A549 (cell line): ENCODE data around the gene CFAP46. TPM values are rescaled to one million over a fixed set of nuclear protein-coding genes. Genes with fewer than 3 reads are reported as not detected.

Source experiments
- ATAC-seq, 2 experiments: fragments of 200-7000 bp in 1 of 2; fragments of >200 bp in 1 of 2; cut with Nextera tagmentation in 1 of 2; cut with Tn5 transposase in 1 of 2; 3 replicates each; pipeline versions ENCODE4 v1.8.0 to v1.9.1; 2018 to 2020; ENCODE audit warnings: mild to moderate bottlenecking in 1 of 2, moderate library complexity in 1 of 2
- CTCF ChIA-PET: fragments of 300-600 bp; sonication (Branson Sonifier 250); formaldehyde crosslinking; extraction: SDS; loops from one replicate; lab custom pipeline; 2021; ENCODE audit warnings: antibody characterized with exemption, inconsistent platforms; lab: Yijun Ruan, JAX
- POLR2A ChIA-PET: fragments of 350-600 bp; formaldehyde crosslinking; extraction: SDS; loops from one replicate; lab custom pipeline; 2021; ENCODE audit warnings: antibody characterized with exemption, inconsistent platforms; lab: Yijun Ruan, JAX
- DNase-seq, 2 experiments: peaks; one replicate each; pipeline versions ENCODE4 v3.0.0 to v3.0.0-alpha.2; 2011 to 2016; ENCODE audit warnings: low read depth in 1 of 2, low spot score in 1 of 2
- FAIRE-seq: peaks from 2 replicates; lab custom pipeline; 2011; peaks lifted over from hg19 to GRCh38; lab: Jason Lieb, UNC
- H3K27ac ChIP-seq, 2 experiments: fragments of >200 bp; sonication (Bioruptor Twin); formaldehyde crosslinking; 3 replicates each; pipeline ENCODE4 v1.5.1; 2016 to 2017
- H3K4me1 ChIP-seq: fragments of >200 bp; sonication (Bioruptor Twin); formaldehyde crosslinking; 3 replicates; pipeline ENCODE4 v1.6.1; 2016
- H3K4me2 ChIP-seq: fragments of >200 bp; sonication (Bioruptor Twin); formaldehyde crosslinking; 3 replicates; pipeline ENCODE4 v1.6.1; 2016
- H3K4me3 ChIP-seq: fragments of >200 bp; sonication (Bioruptor Twin); formaldehyde crosslinking; 3 replicates; pipeline ENCODE4 v1.5.1; 2016
- H3K9me3 ChIP-seq: fragments of >200 bp; sonication (Bioruptor Twin); formaldehyde crosslinking; 3 replicates; pipeline ENCODE4 v1.6.1; 2016
- EHF ChIP-seq: fragments of 250-450 bp; sonication (Bioruptor Pico); IDR thresholded peaks from 2 replicates; pipeline ENCODE4 v1.5.0; 2020; ENCODE audit warnings: mild to moderate bottlenecking
- EP300 ChIP-seq, 2 experiments: fragments of >200 bp; sonication (Bioruptor Twin); formaldehyde crosslinking; IDR thresholded peaks; 2 replicates in 1 of 2; 3 replicates in 1 of 2; pipeline ENCODE4 v1.6.1; 2016 to 2017
- ESRRA ChIP-seq: fragments of 150-350 bp; IDR thresholded peaks from 2 replicates; pipeline ENCODE4 v1.6.1; 2014; ENCODE audit warnings: mild to moderate bottlenecking, low read length, borderline replicate concordance
- FOSB ChIP-seq: fragments of 250-450 bp; sonication (Bioruptor Pico); IDR thresholded peaks from 2 replicates; pipeline ENCODE4 v1.5.0; 2020; ENCODE audit warnings: mild to moderate bottlenecking, moderate library complexity
- HOXB13 ChIP-seq: fragments of 250-450 bp; sonication (Bioruptor Pico); IDR thresholded peaks from 2 replicates; pipeline ENCODE4 v1.5.0; 2020; ENCODE audit warnings: low read depth, mild to moderate bottlenecking, moderate library complexity
- HOXB5 ChIP-seq: fragments of 250-450 bp; sonication (Bioruptor Pico); IDR thresholded peaks from 2 replicates; pipeline ENCODE4 v1.5.0; 2020; ENCODE audit warnings: mild to moderate bottlenecking, moderate library complexity
- JUNB ChIP-seq: fragments of >200 bp; sonication (Bioruptor Twin); formaldehyde crosslinking; IDR thresholded peaks from 2 replicates; pipeline ENCODE4 v1.6.1; 2016
- KDM1A ChIP-seq: fragments of 200-600 bp; sonication (generic); IDR thresholded peaks from 2 replicates; pipeline ENCODE4 v1.6.1; 2016; ENCODE audit warnings: low read depth, mild to moderate bottlenecking
- NFE2L2 ChIP-seq: fragments of 150-350 bp; conservative IDR thresholded peaks from 2 replicates; pipeline ENCODE4 v1.6.1; 2014; ENCODE audit warnings: low read length
- NPAS2 ChIP-seq: fragments of 250-450 bp; sonication (Bioruptor Pico); IDR thresholded peaks from 2 replicates; pipeline ENCODE4 v1.8.0; 2022; ENCODE audit warnings: mild to moderate bottlenecking, moderate library complexity, borderline replicate concordance
- NR3C1 ChIP-seq: fragments of >200 bp; sonication (Bioruptor Twin); formaldehyde crosslinking; IDR thresholded peaks from 3 replicates; pipeline ENCODE4 v1.6.1; 2017
- POLR2A ChIP-seq: IDR thresholded peaks from 2 replicates; pipeline ENCODE4 v1.6.1; 2012; ENCODE audit warnings: mild to moderate bottlenecking, low read length
- POLR2AphosphoS2 ChIP-seq: conservative IDR thresholded peaks from 2 replicates; pipeline ENCODE4 v1.6.1; 2012; ENCODE audit warnings: low read length, improper control_type of control experiment, inconsistent platforms
- RARB ChIP-seq: fragments of 250-450 bp; sonication (Bioruptor Pico); IDR thresholded peaks from 2 replicates; pipeline ENCODE4 v1.8.0; 2021; ENCODE audit warnings: mild to moderate bottlenecking, moderate library complexity
- RFX5 ChIP-seq: fragments of 450-650 bp; IDR thresholded peaks from 2 replicates; pipeline ENCODE4 v1.7.1; 2014; ENCODE audit warnings: antibody characterized with exemption, mild to moderate bottlenecking, moderate library complexity
- RNF2 ChIP-seq: fragments of 200-600 bp; sonication (generic); IDR thresholded peaks from 2 replicates; pipeline ENCODE4 v1.6.1; 2016; ENCODE audit warnings: low read depth, mild to moderate bottlenecking, antibody characterized with exemption, moderate library complexity, borderline replicate concordance
- SREBF2 ChIP-seq: fragments of 450-650 bp; IDR thresholded peaks from 2 replicates; pipeline ENCODE4 v1.6.1; 2014; ENCODE audit warnings: mild to moderate bottlenecking, moderate library complexity
- ZSCAN20 ChIP-seq: fragments of 250-450 bp; sonication (Bioruptor Pico); IDR thresholded peaks from 2 replicates; pipeline ENCODE4 v1.8.0; 2022; ENCODE audit warnings: mild to moderate bottlenecking, moderate library complexity
- WGBS: methylation state at CpG from one replicate; pipeline ENCODE4 v1.1.6; 2017; ENCODE audit errors: missing lambda C conversion rate; 5-methylcytosine and 5-hydroxymethylcytosine counted together
- polyA plus RNA-seq, 4 experiments: library from polyadenylated mRNA; depleted of rRNA in 3 of 4; stranded (reverse); fragments of >200 nt; fragmentation: RNase III in 1 of 4; extraction: RNeasy Plus Mini Kit Qiagen cat#74134 plus additional on column Dnase treatment in 1 of 4; gene quantifications; 2 replicates in 3 of 4; 3 replicates in 1 of 4; pipeline ENCODE4 v1.2.3, GENCODE V29; 2011 to 2017
- TF ChIP-seq, protein P1 (sequence below): fragments of 250-450 bp; sonication (Bioruptor Pico); IDR thresholded peaks from 2 replicates; pipeline ENCODE4 v1.5.0; 2020; ENCODE audit warnings: low read depth, mild to moderate bottlenecking, moderate library complexity
- TF ChIP-seq, protein P2 (sequence below): IDR thresholded peaks from 2 replicates; pipeline ENCODE4 v1.6.1; 2012; ENCODE audit warnings: low read depth, borderline replicate concordance
- TF ChIP-seq, protein P3 (sequence below): IDR thresholded peaks from 2 replicates; pipeline ENCODE4 v1.6.1; 2012

CFAP46 gene
- polyA plus RNA-seq, 2 of the 4 experiments (the other 2 are of a cell fraction), result 0.88 to 1.8 TPM

DNA sequence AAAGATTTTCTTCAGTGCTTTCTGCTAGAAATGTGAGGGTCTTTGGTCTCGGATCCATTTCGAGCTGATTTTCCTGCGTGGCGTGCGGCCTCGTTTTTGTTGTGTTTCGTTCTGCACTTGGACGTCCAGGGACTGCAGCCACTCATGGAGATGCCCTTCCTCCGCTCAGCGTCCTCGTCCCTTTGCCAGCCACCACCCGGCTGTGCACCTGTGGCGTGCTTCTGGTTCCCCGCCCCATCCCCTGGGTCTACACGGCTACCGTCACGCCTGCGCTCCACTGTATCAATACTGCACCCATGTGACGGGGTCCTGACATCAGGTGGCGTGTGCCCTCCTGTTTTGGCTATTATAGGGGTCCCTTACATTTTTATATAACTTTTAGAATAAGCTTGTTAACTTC lies 113.7 kb downstream of the CFAP46 start (continued):
- no peak for TF ChIP-seq NFE2L2

DNA sequence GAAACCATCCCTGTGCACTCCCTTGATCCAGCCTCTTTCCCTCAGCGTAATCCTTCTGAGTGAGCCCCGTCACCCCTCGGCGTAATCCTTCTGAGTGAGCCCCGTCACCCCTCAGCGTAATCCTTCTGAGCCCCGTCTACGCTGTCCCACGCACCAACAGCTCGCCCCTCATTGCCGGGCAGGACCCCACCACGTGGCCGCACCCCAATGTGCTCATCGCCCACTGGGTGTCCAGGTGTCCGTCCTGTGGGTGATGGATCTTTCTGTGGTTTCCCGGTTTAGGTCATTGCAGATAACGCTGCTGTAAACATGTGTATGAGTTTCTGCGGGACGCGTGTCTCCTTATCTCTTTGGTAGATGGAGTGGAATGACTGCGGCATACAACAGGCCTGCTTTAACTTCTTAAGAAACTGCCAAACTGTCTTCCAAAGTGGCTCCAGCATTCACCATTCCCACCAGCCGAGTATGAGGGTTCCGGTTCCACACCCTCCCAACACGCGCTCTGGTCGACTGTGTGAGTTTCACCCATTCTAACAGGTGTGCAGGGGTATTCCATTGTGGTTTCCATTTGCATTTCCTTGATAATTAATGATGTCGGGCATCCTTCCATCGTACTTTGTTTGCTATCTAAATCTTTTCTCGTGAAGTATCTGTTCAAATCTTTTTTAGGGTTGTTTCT lies 114.4 kb downstream of the CFAP46 start:
- WGBS, result 56% methylated on average over 29 of the region's 29 CpGs
- TF ChIP-seq ZSCAN20 (CRISPR knock-in tag), result no peak
- no peak for TF ChIP-seq KDM1A
- no peak for TF ChIP-seq EHF (CRISPR knock-in tag)
- no peak for TF ChIP-seq HOXB13 (CRISPR knock-in tag)
- TF ChIP-seq SREBF2, result no peak
- TF ChIP-seq POLR2A, result no peak
- TF ChIP-seq FOSB (CRISPR knock-in tag), result no peak
- TF ChIP-seq JUNB, result no peak
- no peak for TF ChIP-seq HOXB5
- no peak for TF ChIP-seq NPAS2
- TF ChIP-seq NFE2L2, result no peak
- TF ChIP-seq POLR2AphosphoS2, result no peak
- no peak for TF ChIP-seq NR3C1
- TF ChIP-seq RFX5, result no peak
- no peak for TF ChIP-seq RNF2
- no peak for DNase-seq
- Histone ChIP-seq H3K4me1 (no peaks in the 10 kb centered on the region), H3K4me2 (no peak overlapping the region), H3K9me3 (peaks cover 6% of the 10 kb centered on the region; the same call in 2 of the 3 replicates), H3K27ac (no peak overlapping the region), H3K4me3 (no peak overlapping the region)
- ChIA-PET CTCF (no interaction called here), POLR2A (no interaction called here)
- no peak for ATAC-seq
- FAIRE-seq, result no peak

DNA sequence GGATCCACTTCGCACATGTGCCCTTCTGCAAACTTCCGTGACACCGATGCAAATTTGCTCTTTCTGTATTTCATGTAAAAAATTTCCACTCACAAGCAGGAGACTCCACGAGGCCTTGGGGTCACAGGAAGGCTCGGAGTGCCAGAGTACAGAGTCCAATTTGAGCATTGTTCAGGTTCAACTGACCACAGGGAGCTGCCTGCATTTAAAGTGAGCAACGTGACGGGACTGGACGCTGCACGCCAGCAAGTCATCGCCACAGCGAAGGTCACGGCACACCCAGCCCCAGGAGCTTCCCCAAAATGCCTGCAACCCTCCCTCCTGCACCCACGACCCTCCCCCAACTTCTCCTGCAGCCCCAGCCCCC lies 115.0 kb downstream of the CFAP46 start:
- 34% methylated on average over 12 of the region's 13 CpGs for WGBS

More for the DNA sequence above, 115.0 kb downstream of the CFAP46 start:
- DNase-seq, result no peak
- Histone ChIP-seq H3K4me2 (no peak overlapping the region), H3K27ac (no peak overlapping the region), H3K9me3 (peaks cover 6% of the 10 kb centered on the region; the same call in 2 of the 3 replicates), H3K4me3 (no peak overlapping the region), H3K4me1 (no peaks in the 10 kb centered on the region)
- FAIRE-seq, result no peak
- POLR2A ChIA-PET, result no interaction called here
- no peak; a peak in 1 of 6 replicates for ATAC-seq
- CTCF ChIA-PET, result no interaction called here
- no peak for TF ChIP-seq RARB (CRISPR knock-in tag)
- TF ChIP-seq ESRRA, result no peak
- TF ChIP-seq, protein P1, sequence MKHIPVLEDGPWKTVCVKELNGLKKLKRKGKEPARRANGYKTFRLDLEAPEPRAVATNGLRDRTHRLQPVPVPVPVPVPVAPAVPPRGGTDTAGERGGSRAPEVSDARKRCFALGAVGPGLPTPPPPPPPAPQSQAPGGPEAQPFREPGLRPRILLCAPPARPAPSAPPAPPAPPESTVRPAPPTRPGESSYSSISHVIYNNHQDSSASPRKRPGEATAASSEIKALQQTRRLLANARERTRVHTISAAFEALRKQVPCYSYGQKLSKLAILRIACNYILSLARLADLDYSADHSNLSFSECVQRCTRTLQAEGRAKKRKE (CRISPR knock-in tag), result no peak
- no peak for TF ChIP-seq JUNB
- no peak for TF ChIP-seq EP300 (IDR thresholded peaks at IDR 0.05)
- TF ChIP-seq, protein P2, sequence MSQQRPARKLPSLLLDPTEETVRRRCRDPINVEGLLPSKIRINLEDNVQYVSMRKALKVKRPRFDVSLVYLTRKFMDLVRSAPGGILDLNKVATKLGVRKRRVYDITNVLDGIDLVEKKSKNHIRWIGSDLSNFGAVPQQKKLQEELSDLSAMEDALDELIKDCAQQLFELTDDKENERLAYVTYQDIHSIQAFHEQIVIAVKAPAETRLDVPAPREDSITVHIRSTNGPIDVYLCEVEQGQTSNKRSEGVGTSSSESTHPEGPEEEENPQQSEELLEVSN, result no peak
- TF ChIP-seq, protein P3, sequence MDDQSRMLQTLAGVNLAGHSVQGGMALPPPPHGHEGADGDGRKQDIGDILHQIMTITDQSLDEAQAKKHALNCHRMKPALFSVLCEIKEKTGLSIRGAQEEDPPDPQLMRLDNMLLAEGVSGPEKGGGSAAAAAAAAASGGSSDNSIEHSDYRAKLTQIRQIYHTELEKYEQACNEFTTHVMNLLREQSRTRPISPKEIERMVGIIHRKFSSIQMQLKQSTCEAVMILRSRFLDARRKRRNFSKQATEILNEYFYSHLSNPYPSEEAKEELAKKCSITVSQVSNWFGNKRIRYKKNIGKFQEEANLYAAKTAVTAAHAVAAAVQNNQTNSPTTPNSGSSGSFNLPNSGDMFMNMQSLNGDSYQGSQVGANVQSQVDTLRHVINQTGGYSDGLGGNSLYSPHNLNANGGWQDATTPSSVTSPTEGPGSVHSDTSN, result no peak
- TF ChIP-seq ZSCAN20 (CRISPR knock-in tag), result no peak
- TF ChIP-seq NPAS2, result no peak
